Measurements from ENCODE around the gene IQUB. TPM values are rescaled to one million over a fixed set of nuclear protein-coding genes. Genes with fewer than 3 reads are reported as not detected.
A peak's percentile ranks its signal among the peaks of the same experiment; 100 is the strongest.

Gene IQUB
- total RNA-seq, 1 experiment from 2014 or later: 0.04 TPM

DNA sequence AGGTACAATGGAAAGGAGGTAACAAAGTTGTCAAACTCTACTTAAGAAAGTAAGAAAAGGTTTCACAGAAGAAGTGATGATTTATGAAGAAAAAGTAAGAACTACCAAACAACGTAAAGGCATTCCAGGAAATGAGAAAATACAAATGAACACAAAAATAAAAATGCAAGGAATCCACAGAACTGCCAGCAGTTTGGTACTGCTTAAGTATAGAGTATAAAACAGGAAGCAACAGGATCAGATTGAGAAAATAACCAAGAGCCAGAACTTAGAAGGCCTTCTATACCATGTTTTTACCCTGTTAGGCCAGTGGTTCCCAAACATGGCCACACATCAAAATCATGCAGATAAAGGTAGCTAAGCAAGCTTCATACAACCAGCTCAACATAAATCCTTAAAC lies 14.0 kb upstream of the IQUB start:
- Histone ChIP-seq H3K4me2 (ENCODE audit: low read length) (no peak overlapping the region), H3K36me3 (ENCODE audit: low read depth, low read length) (peaks cover 18% of the 10 kb centered on the region), H2AFZ (ENCODE audit: low read length) (no peak overlapping the region), H3K9me2 (replicated peaks; ENCODE audit: low read length) (no peaks in the 10 kb centered on the region), H3K9me3 (ENCODE audit: low read length) (no peaks in the 10 kb centered on the region), H3K4me1 (ENCODE audit: insufficient read depth, low read length) (no peaks in the 10 kb centered on the region), H3K27me3 (ENCODE audit: low read length) (no peaks in the 10 kb centered on the region), H4K20me1 (ENCODE audit: low read length) (no peaks in the 10 kb centered on the region), H3K4me3 (ENCODE audit: low read length) (no peak overlapping the region), H3F3A (ENCODE audit: low read length, unreplicated experiment) (no peaks in the 10 kb centered on the region), H3K9ac (ENCODE audit: low read length) (no peak overlapping the region), H3K79me2 (ENCODE audit: low read length) (0 out of 2 replicates have a peak, but pooled peaks cover 16% of the 10 kb centered on the region), H3K27ac (ENCODE audit: low read length) (no peak overlapping the region)
- intact Hi-C loops (cut with micrococcal nuclease): no loop called here
- BruUV-seq (replicated peaks): no TSS peak
- no peak for TF ChIP-seq EZH2phosphoT487 (IDR thresholded peaks at IDR 0.05; ENCODE audit: borderline replicate concordance, low read length)
- TF ChIP-seq, protein P1, sequence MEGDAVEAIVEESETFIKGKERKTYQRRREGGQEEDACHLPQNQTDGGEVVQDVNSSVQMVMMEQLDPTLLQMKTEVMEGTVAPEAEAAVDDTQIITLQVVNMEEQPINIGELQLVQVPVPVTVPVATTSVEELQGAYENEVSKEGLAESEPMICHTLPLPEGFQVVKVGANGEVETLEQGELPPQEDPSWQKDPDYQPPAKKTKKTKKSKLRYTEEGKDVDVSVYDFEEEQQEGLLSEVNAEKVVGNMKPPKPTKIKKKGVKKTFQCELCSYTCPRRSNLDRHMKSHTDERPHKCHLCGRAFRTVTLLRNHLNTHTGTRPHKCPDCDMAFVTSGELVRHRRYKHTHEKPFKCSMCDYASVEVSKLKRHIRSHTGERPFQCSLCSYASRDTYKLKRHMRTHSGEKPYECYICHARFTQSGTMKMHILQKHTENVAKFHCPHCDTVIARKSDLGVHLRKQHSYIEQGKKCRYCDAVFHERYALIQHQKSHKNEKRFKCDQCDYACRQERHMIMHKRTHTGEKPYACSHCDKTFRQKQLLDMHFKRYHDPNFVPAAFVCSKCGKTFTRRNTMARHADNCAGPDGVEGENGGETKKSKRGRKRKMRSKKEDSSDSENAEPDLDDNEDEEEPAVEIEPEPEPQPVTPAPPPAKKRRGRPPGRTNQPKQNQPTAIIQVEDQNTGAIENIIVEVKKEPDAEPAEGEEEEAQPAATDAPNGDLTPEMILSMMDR (conservative IDR thresholded peaks at IDR 0.05; ENCODE audit: low read depth, low read length): no peak
- TF ChIP-seq EZH2 (IDR thresholded peaks at IDR 0.05; ENCODE audit: low read length, unreplicated experiment): no peak
- ATAC-seq (no peak), DNase-seq (no peak)
- POLR2A ChIA-PET (ENCODE audit: unreplicated experiment): no interaction called here
- CTCF ChIA-PET: no interaction called here

- no peaks in the 10 kb centered on the region for H4K20me1 ChIP-seq (ENCODE audit: low read length)
- H3K9me2 ChIP-seq (replicated peaks; ENCODE audit: low read length): no peaks in the 10 kb centered on the region
- no peaks in the 10 kb centered on the region for H3K36me3 ChIP-seq (ENCODE audit: low read depth, low read length)
- no peak overlapping the region for H3K27ac ChIP-seq (ENCODE audit: low read length)
- H3K4me3 ChIP-seq (ENCODE audit: low read length): no peak overlapping the region
- no peak overlapping the region for H2AFZ ChIP-seq (ENCODE audit: low read length)
- H3K9ac ChIP-seq (ENCODE audit: low read length): no peak overlapping the region
- ChIA-PET POLR2A (ENCODE audit: unreplicated experiment) (no interaction called here), CTCF (interaction anchor here (1.4 kb wide), 1 partner anchor 46 kb away, joined by 4 read pairs; no protein-coding TSS in a partner anchor)
- no peak overlapping the region for H3K4me2 ChIP-seq (ENCODE audit: low read length)
- no peaks in the 10 kb centered on the region for H3K27me3 ChIP-seq (ENCODE audit: low read length)
- peaks cover 24% of the 10 kb centered on the region for H3K4me1 ChIP-seq (ENCODE audit: insufficient read depth, low read length)
- no peaks in the 10 kb centered on the region for H3F3A ChIP-seq (ENCODE audit: low read length, unreplicated experiment)
- H3K79me2 ChIP-seq (ENCODE audit: low read length): no peaks in the 10 kb centered on the region
- no peak for TF ChIP-seq EZH2 (IDR thresholded peaks at IDR 0.05; ENCODE audit: low read length, unreplicated experiment)
- TF ChIP-seq, protein P1 (conservative IDR thresholded peaks at IDR 0.05; ENCODE audit: low read depth, low read length): no peak
- TF ChIP-seq EZH2phosphoT487 (IDR thresholded peaks at IDR 0.05; ENCODE audit: borderline replicate concordance, low read length): no peak
- ATAC-seq: no peak
- no peaks in the 10 kb centered on the region for H3K9me3 ChIP-seq (ENCODE audit: low read length)
- intact Hi-C loops (cut with micrococcal nuclease): no loop called here
- BruUV-seq (replicated peaks): no TSS peak
- DNase-seq: no peak
Observed at GRCh38 chr7:123539871-123540270, 5.5 kb upstream of the IQUB start.

DNA sequence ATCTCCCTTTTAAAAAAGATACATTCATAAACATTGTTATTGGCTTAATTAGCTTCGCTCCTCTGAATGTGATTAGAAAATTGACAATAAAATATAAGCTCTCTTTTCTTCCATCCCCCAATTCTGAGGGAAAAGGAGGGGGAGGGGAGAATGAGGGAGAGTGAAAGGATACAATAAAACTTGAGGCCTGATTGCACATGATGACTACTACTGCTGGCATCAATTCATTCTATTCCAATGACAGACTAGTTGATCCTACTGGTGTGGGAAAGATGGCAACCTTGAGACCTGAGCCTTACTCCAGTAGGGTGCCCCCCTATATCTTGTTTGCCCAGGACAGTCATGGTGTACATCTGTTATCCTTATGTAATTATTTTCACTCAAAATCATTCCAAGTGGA lies 4.5 kb upstream of the IQUB start:
- Histone ChIP-seq H3K79me2 (ENCODE audit: low read length) (no peaks in the 10 kb centered on the region), H3K27me3 (ENCODE audit: low read length) (peaks cover 1% of the 10 kb centered on the region; the same call in 1 of the 2 replicates), H3K9me3 (ENCODE audit: low read length) (no peaks in the 10 kb centered on the region), H3K4me3 (ENCODE audit: low read length) (no peak overlapping the region), H3K4me2 (ENCODE audit: low read length) (peak overlapping the region; percentile 35; the same call in 1 of the 2 replicates), H3K4me1 (ENCODE audit: insufficient read depth, low read length) (peaks cover 25% of the 10 kb centered on the region), H3K36me3 (ENCODE audit: low read depth, low read length) (no peaks in the 10 kb centered on the region), H3F3A (ENCODE audit: low read length, unreplicated experiment) (no peaks in the 10 kb centered on the region), H4K20me1 (ENCODE audit: low read length) (no peaks in the 10 kb centered on the region), H3K9ac (ENCODE audit: low read length) (no peak overlapping the region), H2AFZ (ENCODE audit: low read length) (no peak overlapping the region), H3K27ac (ENCODE audit: low read length) (peak overlapping the region; percentile 50), H3K9me2 (replicated peaks; ENCODE audit: low read length) (no peaks in the 10 kb centered on the region)
- DNase-seq (peak; percentile 36), ATAC-seq (no peak)
- ChIA-PET CTCF (interaction anchor here (0.6 to 1.4 kb wide), 2 partner anchors 45 to 67 kb away, joined by 3 to 4 read pairs; no protein-coding TSS in a partner anchor), POLR2A (ENCODE audit: unreplicated experiment) (no interaction called here)
- BruUV-seq (replicated peaks): no TSS peak
- intact Hi-C loops (cut with micrococcal nuclease): no loop called here
- TF ChIP-seq, protein P1 (conservative IDR thresholded peaks at IDR 0.05; ENCODE audit: low read depth, low read length): no peak
- TF ChIP-seq EZH2phosphoT487 (IDR thresholded peaks at IDR 0.05; ENCODE audit: borderline replicate concordance, low read length) (no peak), EZH2 (IDR thresholded peaks at IDR 0.05; ENCODE audit: low read length, unreplicated experiment) (no peak)

Measured in PC-3 (cell line).